Raji (cell line): ENCODE results near the gene ADM2.

Source experiments
- POLR2A ChIP-seq: IDR thresholded peaks from 2 replicates; pipeline ENCODE4 v1.6.1; 2011; ENCODE audit warnings: low read depth, low read length, control low read depth; ENCODE audit not compliant: insufficient read depth

Gene ADM2

GRCh38 chr22:50456466-50457234 is 24.7 kb upstream of the ADM2 start:
- TF ChIP-seq POLR2A: no peak

GRCh38 chr22:50459016-50459415 is 22.3 kb upstream of the ADM2 start:
- no peak for TF ChIP-seq POLR2A

GRCh38 chr22:50459496-50460140 is 21.7 kb upstream of the ADM2 start:
- no peak for TF ChIP-seq POLR2A

- no peak for TF ChIP-seq POLR2A
These were observed 20.4 kb upstream of the ADM2 start for GRCh38 chr22:50460938-50461337.

DNA sequence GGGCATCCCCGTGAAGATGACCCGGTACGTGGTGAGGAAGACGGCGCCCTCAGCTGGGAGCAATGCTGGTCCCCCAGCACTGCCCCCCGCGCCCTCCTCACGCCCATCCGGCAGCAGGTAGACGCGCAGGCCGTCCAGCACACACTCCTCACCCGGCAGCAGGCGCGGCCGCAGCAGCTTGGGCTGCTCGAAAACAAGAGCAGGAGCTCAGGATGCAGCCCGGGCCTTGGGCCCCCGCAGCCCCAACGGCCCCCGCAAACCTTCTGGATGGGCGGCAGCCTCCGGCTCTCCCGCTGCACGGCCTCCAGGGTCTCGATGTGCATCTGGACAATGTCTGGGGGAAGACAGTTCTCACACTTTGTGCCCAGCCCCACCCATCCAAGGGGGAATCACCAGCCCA is 19.8 kb upstream of the ADM2 start:
- TF ChIP-seq POLR2A: no peak

- TF ChIP-seq POLR2A: no peak
These were observed 19.3 kb upstream of the ADM2 start for GRCh38 chr22:50461979-50462540.

- no peak for TF ChIP-seq POLR2A
These were observed 18.0 kb upstream of the ADM2 start for GRCh38 chr22:50463188-50463900.

DNA sequence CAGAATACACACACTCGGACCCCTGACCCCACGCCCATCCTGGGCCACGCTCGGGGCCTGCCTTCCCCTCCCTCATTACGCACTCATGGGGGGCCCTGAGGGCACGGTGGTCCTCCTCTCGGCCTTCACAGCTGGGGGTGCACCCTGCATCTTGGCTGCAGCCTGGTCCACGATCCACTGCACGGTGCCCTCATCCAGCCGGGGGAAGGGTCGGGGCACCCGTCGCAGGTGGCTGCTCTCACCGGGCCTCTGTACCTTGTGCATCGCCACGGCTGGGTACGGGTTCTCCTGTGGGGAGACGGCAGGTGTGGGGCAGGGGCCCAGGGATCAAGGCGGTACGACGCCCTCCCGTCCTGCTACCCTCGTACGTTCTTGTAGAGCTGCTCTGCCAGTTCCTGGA is 16.9 kb upstream of the ADM2 start:
- no peak for TF ChIP-seq POLR2A

DNA sequence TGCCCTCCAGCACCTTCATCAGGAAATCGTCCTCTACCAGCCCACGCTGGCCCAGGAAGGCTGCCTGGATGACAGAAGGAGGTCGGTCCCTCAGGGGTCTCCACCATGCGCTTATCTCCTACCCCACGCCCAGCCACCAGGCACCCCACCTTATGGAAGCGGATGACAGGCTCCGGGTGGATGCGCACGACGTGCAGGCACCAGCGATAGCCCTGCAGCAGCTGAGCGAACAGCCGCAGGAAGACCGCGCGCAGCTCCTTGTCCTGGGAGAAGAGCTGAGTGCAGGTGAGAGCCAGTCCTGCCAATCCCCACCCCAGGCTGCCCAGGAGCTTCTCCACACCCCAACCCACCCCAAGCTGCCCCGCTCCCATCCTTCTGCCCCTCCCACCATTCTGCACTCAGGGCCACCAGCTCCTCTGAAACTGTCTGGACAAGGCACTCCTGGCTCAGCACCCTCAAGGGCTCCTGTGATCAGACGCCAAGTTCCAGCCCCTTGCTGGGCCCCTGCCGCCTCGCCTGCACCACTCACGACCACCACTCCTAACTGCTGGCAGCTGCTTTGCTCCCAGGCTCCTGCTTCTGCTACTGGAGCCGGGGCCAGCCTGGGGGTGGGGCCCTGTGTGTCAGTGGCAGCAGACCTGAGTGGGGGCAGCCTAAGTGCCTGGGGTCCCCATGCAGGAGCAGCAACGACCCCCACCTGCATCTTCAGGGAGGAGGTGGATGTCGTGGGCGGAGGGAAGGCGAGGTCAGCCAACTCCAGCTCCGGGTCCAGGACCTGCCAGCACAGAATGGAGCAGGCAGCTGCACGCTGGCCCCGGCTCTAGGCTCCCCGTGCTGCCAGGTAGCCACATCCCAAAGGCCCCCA is 16.0 kb upstream of the ADM2 start:
- no peak for TF ChIP-seq POLR2A

GRCh38 chr22:50467341-50467740 is 14.0 kb upstream of the ADM2 start:
- no peak for TF ChIP-seq POLR2A

- TF ChIP-seq POLR2A: no peak
These were observed 13.4 kb upstream of the ADM2 start for GRCh38 chr22:50467773-50468440.

- TF ChIP-seq POLR2A: no peak
These were observed 12.7 kb upstream of the ADM2 start for GRCh38 chr22:50468626-50469025.

GRCh38 chr22:50469377-50470305 is 11.7 kb upstream of the ADM2 start:
- peak; percentile 76 for TF ChIP-seq POLR2A
